MCF 10A (cell line): ENCODE results near the gene SAMSN1. TPM values are rescaled to one million over a fixed set of nuclear protein-coding genes. Genes with fewer than 3 reads are reported as not detected.
"Not testable (repeated sequence)": the region's sequence is repeated elsewhere in the genome, so short reads cannot be mapped to it uniquely, and the experiment has no call there.

Source experiments
- BruUV-seq: library from RNA; stranded (reverse); fragments of 400-500 nt; replicated peaks from 2 replicates; lab custom pipeline; 2021; lab: Mats Ljungman, UMichigan
- CTCF ChIA-PET: fragments of 300-600 bp; sonication (Branson Sonifier 250); formaldehyde crosslinking; extraction: SDS; loops from one replicate; lab custom pipeline; 2021; ENCODE audit warnings: antibody characterized with exemption, inconsistent platforms; lab: Yijun Ruan, JAX
- POLR2A ChIA-PET: fragments of 300-600, 350-650 bp; sonication (Branson Sonifier 250); formaldehyde crosslinking; extraction: SDS; loops from one replicate; lab custom pipeline; 2020; ENCODE audit warnings: antibody characterized with exemption, inconsistent platforms; lab: Yijun Ruan, JAX
- DNase-seq: peaks from one replicate; pipeline ENCODE4 v3.0.0-alpha.2; 2018; ENCODE audit not compliant: unreplicated experiment
- H3K27ac Mint-ChIP-seq: one replicate; pipeline ENCODE4 v1.8.0; 2022; ENCODE audit warnings: mild to moderate bottlenecking, low read depth, mixed read lengths; ENCODE audit not compliant: unreplicated experiment
- H3K27me3 Mint-ChIP-seq: one replicate; pipeline ENCODE4 v1.8.0; 2022; ENCODE audit warnings: mixed read lengths; ENCODE audit not compliant: insufficient read depth, unreplicated experiment
- H3K36me3 Mint-ChIP-seq: one replicate; pipeline ENCODE4 v1.8.0; 2022; ENCODE audit warnings: mild to moderate bottlenecking, moderate library complexity, mixed read lengths; ENCODE audit not compliant: insufficient read depth, unreplicated experiment
- H3K4me1 Mint-ChIP-seq: one replicate; pipeline ENCODE4 v1.8.0; 2022; ENCODE audit warnings: mixed read lengths; ENCODE audit not compliant: insufficient read depth, unreplicated experiment
- H3K4me3 Mint-ChIP-seq: one replicate; pipeline ENCODE4 v1.8.0; 2022; ENCODE audit warnings: mild to moderate bottlenecking, moderate library complexity, mixed read lengths; ENCODE audit not compliant: unreplicated experiment
- H3K9me3 Mint-ChIP-seq: one replicate; pipeline ENCODE4 v1.8.0; 2022; ENCODE audit warnings: mixed read lengths; ENCODE audit not compliant: unreplicated experiment
- intact Hi-C: fragments of 100-400 bp; cut with micrococcal nuclease; formaldehyde crosslinking; loops from 2 replicates; pipeline ENCODE4 v1.14.1; 2022
- total RNA-seq: library from RNA; stranded (reverse); gene quantifications from 2 replicates; pipeline ENCODE4 v1.2.3, GENCODE V29; 2022
- TF ChIP-seq, protein P1 (sequence below): fragments of 200-600 bp; IDR thresholded peaks from one replicate; pipeline ENCODE4 v1.8.0; 2022; ENCODE audit warnings: antibody characterized with exemption, mild to moderate bottlenecking; ENCODE audit not compliant: unreplicated experiment

Gene SAMSN1
- total RNA-seq, 1 experiment from 2014 or later, result 2.3 TPM

GRCh38 chr21:14500873-14501272 lies 45.2 kb downstream of the SAMSN1 start:
- intact Hi-C loops, result no loop called here
- no TSS peak for BruUV-seq

GRCh38 chr21:14499316-14499715 lies 46.8 kb downstream of the SAMSN1 start:
- no peak for DNase-seq
- TF ChIP-seq, protein P1, sequence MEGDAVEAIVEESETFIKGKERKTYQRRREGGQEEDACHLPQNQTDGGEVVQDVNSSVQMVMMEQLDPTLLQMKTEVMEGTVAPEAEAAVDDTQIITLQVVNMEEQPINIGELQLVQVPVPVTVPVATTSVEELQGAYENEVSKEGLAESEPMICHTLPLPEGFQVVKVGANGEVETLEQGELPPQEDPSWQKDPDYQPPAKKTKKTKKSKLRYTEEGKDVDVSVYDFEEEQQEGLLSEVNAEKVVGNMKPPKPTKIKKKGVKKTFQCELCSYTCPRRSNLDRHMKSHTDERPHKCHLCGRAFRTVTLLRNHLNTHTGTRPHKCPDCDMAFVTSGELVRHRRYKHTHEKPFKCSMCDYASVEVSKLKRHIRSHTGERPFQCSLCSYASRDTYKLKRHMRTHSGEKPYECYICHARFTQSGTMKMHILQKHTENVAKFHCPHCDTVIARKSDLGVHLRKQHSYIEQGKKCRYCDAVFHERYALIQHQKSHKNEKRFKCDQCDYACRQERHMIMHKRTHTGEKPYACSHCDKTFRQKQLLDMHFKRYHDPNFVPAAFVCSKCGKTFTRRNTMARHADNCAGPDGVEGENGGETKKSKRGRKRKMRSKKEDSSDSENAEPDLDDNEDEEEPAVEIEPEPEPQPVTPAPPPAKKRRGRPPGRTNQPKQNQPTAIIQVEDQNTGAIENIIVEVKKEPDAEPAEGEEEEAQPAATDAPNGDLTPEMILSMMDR, result no peak
- no peak overlapping the region for H3K27ac Mint-ChIP-seq
- ChIA-PET POLR2A (no interaction called here), CTCF (no interaction called here)
- no TSS peak for BruUV-seq
- no peaks in the 10 kb centered on the region for H3K27me3 Mint-ChIP-seq
- H3K4me3 Mint-ChIP-seq, result no peak overlapping the region
- peaks cover 4% of the 10 kb centered on the region for H3K36me3 Mint-ChIP-seq
- H3K9me3 Mint-ChIP-seq, result peaks cover 11% of the 10 kb centered on the region
- H3K4me1 Mint-ChIP-seq, result no peaks in the 10 kb centered on the region
- intact Hi-C loops, result no loop called here

More at GRCh38 chr21:14500873-14501272, 45.2 kb downstream of the SAMSN1 start:
- Mint-ChIP-seq H3K4me1 (no peaks in the 10 kb centered on the region), H3K27ac (no peak overlapping the region), H3K27me3 (no peaks in the 10 kb centered on the region), H3K4me3 (no peak overlapping the region), H3K9me3 (peaks cover 14% of the 10 kb centered on the region), H3K36me3 (peaks cover 4% of the 10 kb centered on the region)
- POLR2A ChIA-PET, result interaction anchor here (0.7 kb wide), 1 partner anchor 321 kb away, joined by 3 read pairs; no protein-coding TSS in a partner anchor
- no peak for DNase-seq
- CTCF ChIA-PET, result no interaction called here
- TF ChIP-seq, protein P1, result no peak

- CTCF ChIA-PET, result interaction anchor here (0.8 kb wide), 1 partner anchor 32 kb away, joined by 5 read pairs; no protein-coding TSS in a partner anchor
- H3K36me3 Mint-ChIP-seq, result no peaks in the 10 kb centered on the region
- TF ChIP-seq, protein P1, result no peak
- DNase-seq, result no peak
- intact Hi-C loops, result no loop called here
- no peak overlapping the region for H3K27ac Mint-ChIP-seq
- H3K4me1 Mint-ChIP-seq, result no peaks in the 10 kb centered on the region
- H3K4me3 Mint-ChIP-seq, result no peak overlapping the region
- no peaks in the 10 kb centered on the region for H3K27me3 Mint-ChIP-seq
- no peaks in the 10 kb centered on the region for H3K9me3 Mint-ChIP-seq
- BruUV-seq, result no TSS peak
- POLR2A ChIA-PET, result no interaction called here
Measured at GRCh38 chr21:14497825-14498224, 48.3 kb downstream of the SAMSN1 start.

GRCh38 chr21:14495075-14495474 lies 51.0 kb downstream of the SAMSN1 start:
- Mint-ChIP-seq H3K9me3 (no peaks in the 10 kb centered on the region), H3K4me3 (no peak overlapping the region), H3K4me1 (no peaks in the 10 kb centered on the region), H3K36me3 (no peaks in the 10 kb centered on the region), H3K27ac (no peak overlapping the region), H3K27me3 (no peaks in the 10 kb centered on the region)
- ChIA-PET POLR2A (no interaction called here), CTCF (no interaction called here)
- intact Hi-C loops, result no loop called here
- DNase-seq, result no peak
- no TSS peak for BruUV-seq
- TF ChIP-seq, protein P1, result no peak

DNA sequence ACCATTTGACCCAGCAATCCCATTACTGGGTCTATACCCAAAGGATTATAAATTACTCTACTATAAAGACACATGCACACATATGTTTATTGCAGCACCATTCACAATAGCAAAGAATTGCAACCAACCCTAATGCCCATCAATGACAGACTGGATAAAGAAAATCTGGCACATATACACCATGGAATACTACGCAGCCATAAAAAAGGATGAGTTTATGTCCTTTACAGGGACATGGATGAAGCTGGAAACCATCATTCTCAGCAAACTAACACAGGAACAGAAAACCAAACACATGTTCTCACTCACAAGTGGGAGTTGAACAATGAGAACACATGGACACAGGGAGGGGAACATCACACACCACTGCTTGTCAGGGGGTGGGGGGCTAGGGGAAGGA lies 51.9 kb downstream of the SAMSN1 start:
- POLR2A ChIA-PET, result interaction anchor here (0.7 kb wide), 1 partner anchor 672 kb away, joined by 3 read pairs; no protein-coding TSS in a partner anchor
- BruUV-seq, H3K27ac Mint-ChIP-seq, H3K9me3 Mint-ChIP-seq, DNase-seq, intact Hi-C loops, CTCF ChIA-PET, H3K27me3 Mint-ChIP-seq, H3K36me3 Mint-ChIP-seq, H3K4me3 Mint-ChIP-seq, H3K4me1 Mint-ChIP-seq: not testable (repeated sequence)
